IPS-20b (cell line): ENCODE measurements around the gene GLIS1.

ENCODE experiments used
- H3K27ac ChIP-seq: one replicate; pipeline ENCODE4 v1.5.1; 2013; ENCODE audit warnings: low read length
- H3K27me3 ChIP-seq: 2 replicates; pipeline ENCODE4 v1.6.1; 2013; ENCODE audit warnings: mild to moderate bottlenecking, low read length, inconsistent platforms; ENCODE audit not compliant: insufficient read depth
- H3K36me3 ChIP-seq: 2 replicates; pipeline ENCODE4 v1.6.1; 2013; ENCODE audit warnings: low read depth, mild to moderate bottlenecking, inconsistent platforms, low read length, moderate library complexity; ENCODE audit not compliant: insufficient read depth
- H3K4me1 ChIP-seq: 2 replicates; pipeline ENCODE4 v1.6.1; 2013; ENCODE audit warnings: mild to moderate bottlenecking, control low read depth, inconsistent platforms, low read length, moderate library complexity; ENCODE audit not compliant: insufficient read depth
- H3K4me3 ChIP-seq: 2 replicates; pipeline ENCODE4 v1.5.1; 2013; ENCODE audit warnings: mild to moderate bottlenecking, low read length, inconsistent platforms
- H3K9ac ChIP-seq: 2 replicates; pipeline ENCODE4 v1.6.1; 2013; ENCODE audit warnings: low read depth, mild to moderate bottlenecking, inconsistent platforms, low read length, moderate library complexity
- H3K9me3 ChIP-seq: 2 replicates; pipeline ENCODE4 v1.6.1; 2013; ENCODE audit warnings: mild to moderate bottlenecking, low read depth, low read length, inconsistent platforms; ENCODE audit not compliant: insufficient read depth

The GLIS1 gene

DNA sequence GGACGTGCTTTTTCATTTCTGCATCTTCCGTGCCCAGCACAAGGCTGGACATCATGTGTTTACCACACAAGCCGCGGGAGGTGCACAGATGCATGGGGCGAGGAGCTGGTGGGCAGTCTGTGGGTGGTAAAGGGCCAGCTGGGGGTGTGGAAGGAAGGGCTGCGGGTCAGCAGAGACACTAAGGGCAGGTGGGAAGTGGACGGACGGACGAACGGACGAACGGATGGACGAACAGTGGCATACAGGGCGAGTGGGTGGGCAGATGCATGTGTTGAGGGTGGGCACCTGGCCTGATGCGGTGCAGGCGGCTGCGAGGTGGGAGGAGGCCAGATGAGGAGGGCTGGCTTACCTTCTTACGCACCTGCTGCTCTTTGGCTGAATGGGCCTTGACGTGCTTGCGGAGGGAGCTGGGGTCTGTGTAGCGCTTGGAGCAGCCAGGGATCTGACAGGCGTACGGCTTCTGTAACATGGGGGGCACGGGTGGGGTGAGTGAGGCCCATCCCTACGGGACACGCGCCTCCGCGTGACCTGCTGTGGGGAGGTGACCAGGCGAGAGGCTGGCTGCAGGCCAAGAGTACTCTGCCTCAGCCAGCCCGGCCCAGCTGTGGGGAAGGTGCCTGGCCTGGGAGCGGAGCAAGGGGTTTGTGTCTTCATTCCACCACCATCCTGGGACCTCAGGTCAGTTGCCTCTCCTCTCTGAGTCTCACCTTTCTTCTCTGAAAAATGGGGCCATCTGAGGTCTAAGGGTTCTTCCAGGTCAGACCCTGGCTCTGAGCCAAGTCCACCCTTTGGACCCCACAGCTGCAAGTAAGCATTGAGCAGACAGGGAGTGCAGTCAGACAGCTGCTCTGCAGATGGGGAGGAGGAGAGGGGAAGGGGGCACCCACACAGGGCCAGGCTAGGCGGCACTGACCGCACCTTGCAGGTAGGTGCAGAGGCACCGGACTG lies 214.3 kb downstream of the GLIS1 start:
- Histone ChIP-seq H3K4me1 (no peaks in the 10 kb centered on the region), H3K9ac (no peak overlapping the region), H3K27ac (no peak overlapping the region), H3K4me3 (no peak overlapping the region), H3K27me3 (peaks cover 4% of the 10 kb centered on the region; the same call in 1 of the 2 replicates), H3K36me3 (no peaks in the 10 kb centered on the region), H3K9me3 (no peaks in the 10 kb centered on the region)

- Histone ChIP-seq H3K27me3 (peaks cover 4% of the 10 kb centered on the region; the same call in 1 of the 2 replicates), H3K36me3 (no peaks in the 10 kb centered on the region), H3K9me3 (no peaks in the 10 kb centered on the region), H3K27ac (no peak overlapping the region), H3K9ac (no peak overlapping the region), H3K4me3 (no peak overlapping the region), H3K4me1 (no peaks in the 10 kb centered on the region)
Measured at GRCh38 chr1:53521924-53522552, 216.9 kb downstream of the GLIS1 start.

DNA sequence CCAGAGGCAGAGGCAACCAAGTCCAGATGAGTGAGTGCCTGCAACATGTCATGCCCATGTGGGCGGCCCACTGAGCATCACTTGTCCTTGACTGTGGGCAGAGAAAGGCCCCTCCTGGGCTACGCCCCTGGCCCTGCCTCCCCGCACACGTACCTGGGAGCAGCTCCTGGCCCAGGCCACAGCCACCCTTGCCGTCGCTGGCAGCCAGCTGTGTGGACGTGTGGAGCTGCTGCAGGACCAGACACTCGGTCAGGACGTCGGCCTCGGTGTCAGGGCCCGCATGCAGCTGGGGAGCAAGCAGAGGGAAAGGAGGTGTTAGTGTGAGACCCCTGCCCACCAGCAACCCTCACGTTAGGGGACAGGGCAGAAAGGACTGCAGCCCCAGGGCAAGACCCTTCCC lies 218.5 kb downstream of the GLIS1 start:
- Histone ChIP-seq H3K27ac (no peak overlapping the region), H3K9ac (no peak overlapping the region), H3K4me1 (no peaks in the 10 kb centered on the region), H3K9me3 (no peaks in the 10 kb centered on the region), H3K27me3 (no peaks in the 10 kb centered on the region), H3K36me3 (no peaks in the 10 kb centered on the region), H3K4me3 (no peak overlapping the region)

DNA sequence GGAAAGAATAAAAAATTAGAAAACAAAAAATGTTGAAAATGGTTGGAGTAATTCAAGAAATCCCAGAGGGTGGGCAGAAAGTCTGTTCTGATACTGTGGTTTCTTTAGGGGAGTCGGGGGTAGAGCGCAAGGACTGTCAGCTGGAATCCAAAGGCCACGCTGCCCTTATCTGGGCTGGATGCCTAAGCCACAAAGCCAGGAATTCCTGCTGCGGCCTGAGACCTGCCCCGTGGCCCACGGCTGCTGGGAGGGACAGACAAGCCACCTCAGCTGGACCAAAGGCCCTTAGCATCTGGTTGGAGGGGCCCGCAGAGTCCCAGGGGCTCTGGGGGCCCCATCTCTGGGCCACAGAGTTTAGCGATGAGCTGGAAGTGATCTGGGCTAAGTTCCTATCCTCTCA lies 219.5 kb downstream of the GLIS1 start:
- H3K4me3 ChIP-seq, result no peak overlapping the region
- no peaks in the 10 kb centered on the region for H3K4me1 ChIP-seq
- no peak overlapping the region for H3K9ac ChIP-seq
- no peaks in the 10 kb centered on the region for H3K9me3 ChIP-seq
- no peaks in the 10 kb centered on the region for H3K27me3 ChIP-seq
- H3K27ac ChIP-seq, result no peak overlapping the region
- H3K36me3 ChIP-seq, result no peaks in the 10 kb centered on the region

- H3K9ac ChIP-seq, result no peak overlapping the region
- no peak overlapping the region for H3K27ac ChIP-seq
- no peaks in the 10 kb centered on the region for H3K36me3 ChIP-seq
- no peaks in the 10 kb centered on the region for H3K9me3 ChIP-seq
- H3K27me3 ChIP-seq, result no peaks in the 10 kb centered on the region
- H3K4me1 ChIP-seq, result no peaks in the 10 kb centered on the region
- H3K4me3 ChIP-seq, result no peak overlapping the region
Measured at GRCh38 chr1:53518775-53519174, 220.2 kb downstream of the GLIS1 start.

DNA sequence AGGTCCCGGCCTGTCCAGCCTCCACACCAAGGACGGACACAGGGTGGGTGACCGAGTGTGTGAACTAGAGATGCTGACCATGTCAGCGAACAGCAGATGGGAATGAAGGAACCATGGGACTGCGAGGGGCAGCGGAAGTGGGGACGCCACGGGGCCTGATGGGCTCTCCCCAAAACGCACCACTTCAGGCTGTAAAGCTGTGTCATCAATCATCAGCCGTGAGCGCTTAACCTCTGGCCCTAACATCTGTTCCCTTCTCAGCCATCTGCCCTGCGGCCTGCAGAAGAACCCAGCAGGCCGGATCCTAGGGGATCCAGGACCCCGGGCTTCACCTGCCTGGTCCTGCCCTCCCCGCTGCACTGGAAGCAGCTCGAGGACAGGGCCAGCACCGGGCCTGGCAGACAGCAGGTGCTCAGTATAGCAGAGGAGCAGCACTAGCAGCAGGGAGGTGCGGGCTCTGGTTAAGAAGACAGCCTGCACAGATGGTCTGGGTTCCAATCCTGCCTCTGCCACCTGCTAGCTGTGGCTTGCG lies 221.1 kb downstream of the GLIS1 start:
- no peak overlapping the region for H3K4me3 ChIP-seq
- no peak overlapping the region for H3K9ac ChIP-seq
- H3K27ac ChIP-seq, result no peak overlapping the region
- H3K36me3 ChIP-seq, result no peaks in the 10 kb centered on the region
- no peaks in the 10 kb centered on the region for H3K4me1 ChIP-seq
- H3K9me3 ChIP-seq, result no peaks in the 10 kb centered on the region
- no peaks in the 10 kb centered on the region for H3K27me3 ChIP-seq

- Histone ChIP-seq H3K4me1 (no peaks in the 10 kb centered on the region), H3K27ac (no peak overlapping the region), H3K9me3 (no peaks in the 10 kb centered on the region), H3K27me3 (no peaks in the 10 kb centered on the region), H3K9ac (no peak overlapping the region), H3K4me3 (no peak overlapping the region), H3K36me3 (no peaks in the 10 kb centered on the region)
Measured at GRCh38 chr1:53517109-53517508, 221.9 kb downstream of the GLIS1 start.

- H3K4me1 ChIP-seq, result no peaks in the 10 kb centered on the region
- no peak overlapping the region for H3K27ac ChIP-seq
- H3K27me3 ChIP-seq, result no peaks in the 10 kb centered on the region
- no peak overlapping the region for H3K9ac ChIP-seq
- H3K4me3 ChIP-seq, result no peak overlapping the region
- H3K9me3 ChIP-seq, result no peaks in the 10 kb centered on the region
- no peaks in the 10 kb centered on the region for H3K36me3 ChIP-seq
Measured at GRCh38 chr1:53516181-53516580, 222.8 kb downstream of the GLIS1 start.

DNA sequence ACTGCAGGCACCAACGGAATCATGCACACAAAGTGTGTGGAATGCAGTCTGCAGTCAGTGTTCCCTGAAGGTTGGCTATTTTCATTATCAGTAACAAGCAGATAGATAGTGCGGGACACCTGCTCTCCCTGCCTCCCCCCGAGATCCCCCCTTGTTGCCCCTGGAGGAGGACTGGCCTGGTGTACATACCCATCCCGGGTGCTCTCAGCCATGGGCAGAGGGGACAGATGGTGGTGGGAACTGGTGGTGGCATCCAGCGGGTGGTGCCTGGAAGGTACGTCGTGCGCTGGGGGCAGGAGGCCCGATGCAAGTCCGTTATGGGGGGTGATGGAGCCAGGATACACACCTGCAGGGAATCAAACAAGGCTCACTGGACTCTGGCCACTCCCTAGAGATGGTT lies 224.5 kb downstream of the GLIS1 start:
- Histone ChIP-seq H3K9me3 (no peaks in the 10 kb centered on the region), H3K4me3 (no peak overlapping the region), H3K4me1 (no peaks in the 10 kb centered on the region), H3K36me3 (no peaks in the 10 kb centered on the region), H3K27me3 (no peaks in the 10 kb centered on the region), H3K9ac (no peak overlapping the region), H3K27ac (no peak overlapping the region)

- no peak overlapping the region for H3K9ac ChIP-seq
- H3K4me1 ChIP-seq, result no peaks in the 10 kb centered on the region
- no peaks in the 10 kb centered on the region for H3K9me3 ChIP-seq
- no peaks in the 10 kb centered on the region for H3K27me3 ChIP-seq
- H3K4me3 ChIP-seq, result no peak overlapping the region
- H3K36me3 ChIP-seq, result no peaks in the 10 kb centered on the region
- H3K27ac ChIP-seq, result no peak overlapping the region
Measured at GRCh38 chr1:53513846-53514245, 225.1 kb downstream of the GLIS1 start.

- no peak overlapping the region for H3K27ac ChIP-seq
- H3K4me1 ChIP-seq, result no peaks in the 10 kb centered on the region
- H3K9ac ChIP-seq, result no peak overlapping the region
- H3K36me3 ChIP-seq, result no peaks in the 10 kb centered on the region
- no peaks in the 10 kb centered on the region for H3K27me3 ChIP-seq
- no peaks in the 10 kb centered on the region for H3K9me3 ChIP-seq
- no peak overlapping the region for H3K4me3 ChIP-seq
Measured at GRCh38 chr1:53512807-53513755, 225.9 kb downstream of the GLIS1 start.
